NOMO-1 treated with DMSO at 0.1 percent for 48 hours (cell line): ENCODE data around the gene SEPTIN2.
"Not testable (repeated sequence)": the region's sequence is repeated elsewhere in the genome, so short reads cannot be mapped to it uniquely, and the experiment has no call there.

Source experiments
- DNase-seq: peaks from one replicate; lab custom pipeline; 2025; ENCODE audit not compliant: unreplicated experiment; lab: John Stamatoyannopoulos, UW

The SEPTIN2 gene

GRCh38 chr2:241286348-241287090, 29.2 kb upstream of the SEPTIN2 start:
- no peak for DNase-seq

- no peak for DNase-seq
Observed at GRCh38 chr2:241288324-241288888, 27.3 kb upstream of the SEPTIN2 start.

GRCh38 chr2:241289053-241289452, 26.7 kb upstream of the SEPTIN2 start:
- DNase-seq: no peak

- DNase-seq: no peak
Observed at GRCh38 chr2:241289597-241289996, 26.1 kb upstream of the SEPTIN2 start.

GRCh38 chr2:241291153-241291552, 24.6 kb upstream of the SEPTIN2 start:
- DNase-seq: no peak

- DNase-seq: no peak
Observed at GRCh38 chr2:241291977-241292376, 23.7 kb upstream of the SEPTIN2 start.

- not testable (repeated sequence) for DNase-seq
Observed at GRCh38 chr2:241293378-241293797, 22.3 kb upstream of the SEPTIN2 start.

GRCh38 chr2:241295326-241296095, 20.2 kb upstream of the SEPTIN2 start:
- no peak for DNase-seq

GRCh38 chr2:241296767-241297166, 19.0 kb upstream of the SEPTIN2 start:
- DNase-seq: no peak

GRCh38 chr2:241298673-241299072, 17.1 kb upstream of the SEPTIN2 start:
- DNase-seq: no peak

- no peak for DNase-seq
Observed at GRCh38 chr2:241300000-241300399, 15.7 kb upstream of the SEPTIN2 start.

GRCh38 chr2:241302083-241302482, 13.6 kb upstream of the SEPTIN2 start:
- no peak for DNase-seq

GRCh38 chr2:241302759-241303651, 12.7 kb upstream of the SEPTIN2 start:
- DNase-seq: no peak

- no peak for DNase-seq
Observed at GRCh38 chr2:241304039-241304670, 11.6 kb upstream of the SEPTIN2 start.

- DNase-seq: no peak
Observed at GRCh38 chr2:241307055-241307454, 8.7 kb upstream of the SEPTIN2 start.

GRCh38 chr2:241308267-241308666, 7.5 kb upstream of the SEPTIN2 start:
- no peak for DNase-seq

- DNase-seq: no peak
Observed at GRCh38 chr2:241308832-241309500, 6.8 kb upstream of the SEPTIN2 start.

- peak; percentile 86 for DNase-seq
Observed at GRCh38 chr2:241309684-241310117, 6.0 kb upstream of the SEPTIN2 start.

- no peak for DNase-seq
Observed at GRCh38 chr2:241310917-241311566, 4.7 kb upstream of the SEPTIN2 start.
